ENCODE data around the gene DUOX1. TPM values are rescaled to one million over a fixed set of nuclear protein-coding genes. Genes with fewer than 3 reads are reported as not detected.

DUOX1 gene
- total and polyA plus RNA-seq, 8 donors, result 6.4 to 265 (median 8.4) TPM

GRCh38 chr15:45147606-45148005, 17.8 kb downstream of the DUOX1 start:
- H3K36me3 ChIP-seq, result peaks cover 0 to 38% of the 10 kb centered on the region in 2 donors
- no peak overlapping the region for H3K27ac ChIP-seq
- ATAC-seq, result no peak

GRCh38 chr15:45148076-45149059, 18.6 kb downstream of the DUOX1 start:
- Histone ChIP-seq H3K36me3 (peaks cover 0 to 44% of the 10 kb centered on the region in 2 donors), H3K9me3 (no peaks in the 10 kb centered on the region), H3K27me3 (no peaks in the 10 kb centered on the region), H3K27ac (no peak overlapping the region), H3K4me3 (no peak overlapping the region), H3K4me1 (no peaks in the 10 kb centered on the region)
- ATAC-seq (no peak), DNase-seq (no peak)
- no peak for TF ChIP-seq CTCF (IDR thresholded peaks at IDR 0.05)
- intact Hi-C loops (cut with DNase I), result no loop called here

More at GRCh38 chr15:45147606-45148005, 17.8 kb downstream of the DUOX1 start:
- no peak for DNase-seq
- no peaks in the 10 kb centered on the region for H3K27me3 ChIP-seq
- no peak overlapping the region for H3K4me3 ChIP-seq
- no peaks in the 10 kb centered on the region for H3K9me3 ChIP-seq
- intact Hi-C loops (cut with DNase I), result no loop called here
- H3K4me1 ChIP-seq, result no peaks in the 10 kb centered on the region
- no peak for TF ChIP-seq CTCF (IDR thresholded peaks at IDR 0.05)

- Histone ChIP-seq H3K4me3 (no peak overlapping the region), H3K4me1 (no peaks in the 10 kb centered on the region), H3K27me3 (no peaks in the 10 kb centered on the region), H3K36me3 (peaks cover 0 to 39% of the 10 kb centered on the region in 2 donors), H3K9me3 (no peaks in the 10 kb centered on the region), H3K27ac (no peak overlapping the region)
- DNase-seq (no peak), ATAC-seq (no peak)
- TF ChIP-seq CTCF (IDR thresholded peaks at IDR 0.05), result no peak
- intact Hi-C loops (cut with DNase I), result no loop called here
Measured at GRCh38 chr15:45149060-45149459, 19.3 kb downstream of the DUOX1 start.

- Histone ChIP-seq H3K9me3 (no peaks in the 10 kb centered on the region), H3K4me1 (no peaks in the 10 kb centered on the region), H3K4me3 (no peak overlapping the region), H3K27ac (no peak overlapping the region), H3K27me3 (no peaks in the 10 kb centered on the region), H3K36me3 (peaks cover 0 to 33% of the 10 kb centered on the region in 2 donors)
- intact Hi-C loops (cut with DNase I), result loop anchor here in 1 of 2 donors (10.0 kb wide), 1 partner anchor 114 kb away; no protein-coding TSS in a partner anchor
- DNase-seq (no peak), ATAC-seq (no peak)
- no peak for TF ChIP-seq CTCF (IDR thresholded peaks at IDR 0.05)
Measured at GRCh38 chr15:45150481-45150880, 20.7 kb downstream of the DUOX1 start.

DNA sequence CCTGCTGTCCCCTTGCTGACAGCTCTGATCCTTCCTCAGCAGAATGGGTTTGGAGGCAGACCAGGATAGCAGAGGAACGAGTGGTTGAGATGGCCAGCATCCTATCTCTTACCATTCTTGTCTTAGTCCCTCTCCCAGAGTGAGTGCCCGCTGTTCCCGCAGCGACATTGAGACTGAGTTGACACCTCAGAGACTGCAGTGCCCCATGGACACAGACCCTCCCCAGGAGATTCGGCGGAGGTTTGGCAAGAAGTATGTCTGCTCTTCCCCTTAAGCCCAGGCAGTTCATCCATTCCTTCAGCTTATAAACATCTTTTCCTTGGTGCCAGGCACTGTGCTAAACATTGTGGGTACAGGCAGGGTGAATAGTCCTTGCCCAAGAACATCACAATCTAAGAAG, 21.2 kb downstream of the DUOX1 start:
- ATAC-seq (no peak), DNase-seq (no peak)
- Histone ChIP-seq H3K27me3 (no peaks in the 10 kb centered on the region), H3K36me3 (peaks cover 0 to 38% of the 10 kb centered on the region in 2 donors), H3K27ac (no peak overlapping the region), H3K9me3 (no peaks in the 10 kb centered on the region), H3K4me1 (no peaks in the 10 kb centered on the region), H3K4me3 (no peak overlapping the region)
- no peak for TF ChIP-seq CTCF (IDR thresholded peaks at IDR 0.05)
- intact Hi-C loops (cut with DNase I), result loop anchor here in 1 of 2 donors (10.0 kb wide), 1 partner anchor 114 kb away; no protein-coding TSS in a partner anchor

All from left lung (tissue), 10 donors.